Motor neuron (in vitro differentiated cells): Measurements from ENCODE around the gene CRYBB2. TPM values are rescaled to one million over a fixed set of nuclear protein-coding genes. Genes with fewer than 3 reads are reported as not detected.
"Not testable (repeated sequence)": the region's sequence is repeated elsewhere in the genome, so short reads cannot be mapped to it uniquely, and the experiment has no call there.

Source experiments
- ATAC-seq, 8 experiments: fragments of 200-7000 bp; cut with Tn5 transposase; replicated peaks in 6 of 8; 2 replicates each; pipeline ENCODE4 v1.8.0; 2021; ENCODE audit warnings: mild to moderate bottlenecking in 8 of 8, moderate library complexity in 8 of 8
- H3K27ac ChIP-seq, 2 donors: fragments of 250-450 bp; sonication (Bioruptor Pico); 2 replicates each; pipeline ENCODE4 v1.9.0; 2021; ENCODE audit warnings: antibody characterized with exemption in 2 of 2, mild to moderate bottlenecking in 2 of 2, moderate library complexity in 1 of 2
- H3K4me1 ChIP-seq, 2 donors: fragments of 250-450 bp; sonication (Bioruptor Pico); replicated peaks in 1 of 2; 2 replicates each; pipeline ENCODE4 v1.6.1; 2021; ENCODE audit warnings: antibody characterized with exemption in 2 of 2, mild to moderate bottlenecking in 2 of 2, moderate library complexity in 1 of 2
- H3K4me3 ChIP-seq, 5 donors: fragments of 250-450 bp; sonication (Bioruptor Pico); 2 replicates each; pipeline ENCODE4 v1.9.0; 2021; ENCODE audit warnings: antibody characterized with exemption in 5 of 5, mild to moderate bottlenecking in 5 of 5, moderate library complexity in 4 of 5
- WGBS, 10 experiments: fragments of 450-650 bp; shearing (Covaris generic); methylation state at CpG; one replicate each; pipeline ENCODE4 v1.0.0; 2022; 5-methylcytosine and 5-hydroxymethylcytosine counted together
- in situ Hi-C, 9 experiments: fragments of 400-800 bp; cut with MboI; loops; one replicate each; pipeline ENCODE4 v1.15.0; 2021; ENCODE audit warnings: low sequenced_read_pairs in 9 of 9, low pct_unique_long_range_greater_than_20kb in 2 of 9; ENCODE audit not compliant: unreplicated experiment in 9 of 9
- total RNA-seq, 8 experiments: library from RNA; unstranded; fragments of 300-600 nt; gene quantifications; 2 replicates each; pipeline versions ENCODE4 v1.2.3 to v1.2.4, GENCODE V29; 2022

CRYBB2 gene
- total RNA-seq, 8 experiments from 2014 or later = 0.29 to 0.64 (median 0.33) TPM; not detected in 5

- not testable (repeated sequence) for H3K27ac ChIP-seq, ATAC-seq, H3K4me1 ChIP-seq, H3K4me3 ChIP-seq
- no CpG with 5 or more reads among the region's 1 CpG for WGBS, 10 experiments
- in situ Hi-C loops = loop anchor here in 2 of 9 experiments (25.0 kb wide), 2 partner anchors 257 to 282 kb away; no protein-coding TSS in a partner anchor
These were observed 35.7 kb downstream of the CRYBB2 start for GRCh38 chr22:25255169-25255568.

GRCh38 chr22:25267567-25267966 is 48.1 kb downstream of the CRYBB2 start:
- H3K4me3 ChIP-seq, H3K4me1 ChIP-seq, H3K27ac ChIP-seq, ATAC-seq: not testable (repeated sequence)
- in situ Hi-C loops = loop anchor here in 2 of 9 experiments (25.0 kb wide), 2 partner anchors 245 to 270 kb away; no protein-coding TSS in a partner anchor
- 48 to 90% (median 84%) methylated on average over 1 to 4 of the region's 4 CpGs; no CpG with 5 or more reads in 6 of the 10 experiments for WGBS, 10 experiments

GRCh38 chr22:25268902-25269301 is 49.5 kb downstream of the CRYBB2 start:
- WGBS, 10 experiments = 0 to 17% methylated on average over 1 of the region's 1 CpG; no CpG with 5 or more reads in 8 of the 10 experiments
- not testable (repeated sequence) for H3K4me3 ChIP-seq, H3K27ac ChIP-seq, H3K4me1 ChIP-seq, ATAC-seq
- in situ Hi-C loops = loop anchor here in 2 of 9 experiments (25.0 kb wide), 2 partner anchors 243 to 268 kb away; no protein-coding TSS in a partner anchor

- not testable (repeated sequence) for H3K27ac ChIP-seq, H3K4me1 ChIP-seq, H3K4me3 ChIP-seq
- in situ Hi-C loops = loop anchor here in 2 of 9 experiments (25.0 kb wide), 2 partner anchors 242 to 267 kb away; no protein-coding TSS in a partner anchor
- no CpG with 5 or more reads among the region's 2 CpGs for WGBS, 10 experiments
- peak in 1 of 8 experiments; percentile 36 for ATAC-seq
These were observed 50.6 kb downstream of the CRYBB2 start for GRCh38 chr22:25270061-25270460.

- 33 to 100% (median 76%) methylated on average over 1 to 4 of the region's 4 CpGs; no CpG with 5 or more reads in 3 of the 10 experiments for WGBS, 10 experiments
- H3K27ac ChIP-seq, H3K4me1 ChIP-seq, ATAC-seq, H3K4me3 ChIP-seq: not testable (repeated sequence)
- in situ Hi-C loops = loop anchor here in 2 of 9 experiments (25.0 kb wide), 2 partner anchors 239 to 264 kb away; no protein-coding TSS in a partner anchor
These were observed 53.8 kb downstream of the CRYBB2 start for GRCh38 chr22:25273231-25273630.

GRCh38 chr22:25273928-25274327 is 54.5 kb downstream of the CRYBB2 start:
- in situ Hi-C loops = loop anchor here in 2 of 9 experiments (25.0 kb wide), 2 partner anchors 238 to 263 kb away; no protein-coding TSS in a partner anchor
- H3K27ac ChIP-seq, H3K4me3 ChIP-seq, H3K4me1 ChIP-seq: not testable (repeated sequence)
- ATAC-seq = peak in 2 of 8 experiments; percentile 63 to 82
- WGBS, 10 experiments = 13 to 100% (median 76%) methylated on average over 1 to 3 of the region's 3 CpGs; no CpG with 5 or more reads in 2 of the 10 experiments

- WGBS, 10 experiments = 0 to 100% (median 47%) methylated on average over 1 to 2 of the region's 2 CpGs; no CpG with 5 or more reads in 4 of the 10 experiments
- in situ Hi-C loops, H3K27ac ChIP-seq, H3K4me1 ChIP-seq, ATAC-seq, H3K4me3 ChIP-seq: not testable (repeated sequence)
These were observed 60.7 kb downstream of the CRYBB2 start for GRCh38 chr22:25280118-25280517.

Other genes with a start within 250 kb of the CRYBB2 start
- not detected for gene CRYBB3, start 19.8 kb upstream of the CRYBB2 start, total RNA-seq